ENCODE results near the gene SRA1.

- TF ChIP-seq EZH2 (IDR thresholded peaks at IDR 0.05; ENCODE audit: insufficient read depth, low read length) (no peak), CTCF (IDR thresholded peaks at IDR 0.05; ENCODE audit: insufficient read depth, low read depth, low read length) (no peak)
These were observed 13.8 kb upstream of the SRA1 start for GRCh38 chr5:140571105-140571504.
